Measurements from ENCODE around the gene STRN3.
"Not testable (repeated sequence)": the region's sequence is repeated elsewhere in the genome, so short reads cannot be mapped to it uniquely, and the experiment has no call there.

STRN3 gene

GRCh38 chr14:30972036-30972732 is 54.0 kb downstream of the STRN3 start:
- not testable (repeated sequence) for DNase-seq (ENCODE audit: low read depth in 2 of 2)

DNA sequence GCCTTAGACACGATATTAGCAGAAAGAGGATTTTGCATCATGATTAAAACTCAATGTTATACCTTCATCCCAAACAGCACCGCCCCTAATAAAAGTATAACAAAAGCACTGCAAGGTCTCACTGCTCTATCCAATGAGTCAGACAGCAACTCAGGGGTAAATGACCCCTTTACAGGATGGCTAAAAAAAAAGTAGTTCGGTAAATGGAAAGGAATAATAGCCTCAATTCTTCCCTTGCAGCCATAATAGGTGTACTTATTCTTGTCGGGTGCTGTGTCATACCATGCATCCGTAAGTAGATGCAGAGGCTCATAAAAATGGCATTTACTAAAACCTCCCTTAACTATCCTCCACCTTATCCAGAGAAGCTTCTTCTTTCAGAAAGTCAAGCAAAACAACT is 54.6 kb downstream of the STRN3 start:
- DNase-seq (ENCODE audit: low read depth in 2 of 2): no peak

GRCh38 chr14:30969796-30970195 is 56.4 kb downstream of the STRN3 start:
- DNase-seq (ENCODE audit: low read depth in 2 of 2): not testable (repeated sequence)

- DNase-seq (ENCODE audit: low read depth in 2 of 2): not testable (repeated sequence)
Observed at GRCh38 chr14:30967364-30968098, 58.6 kb downstream of the STRN3 start.

DNA sequence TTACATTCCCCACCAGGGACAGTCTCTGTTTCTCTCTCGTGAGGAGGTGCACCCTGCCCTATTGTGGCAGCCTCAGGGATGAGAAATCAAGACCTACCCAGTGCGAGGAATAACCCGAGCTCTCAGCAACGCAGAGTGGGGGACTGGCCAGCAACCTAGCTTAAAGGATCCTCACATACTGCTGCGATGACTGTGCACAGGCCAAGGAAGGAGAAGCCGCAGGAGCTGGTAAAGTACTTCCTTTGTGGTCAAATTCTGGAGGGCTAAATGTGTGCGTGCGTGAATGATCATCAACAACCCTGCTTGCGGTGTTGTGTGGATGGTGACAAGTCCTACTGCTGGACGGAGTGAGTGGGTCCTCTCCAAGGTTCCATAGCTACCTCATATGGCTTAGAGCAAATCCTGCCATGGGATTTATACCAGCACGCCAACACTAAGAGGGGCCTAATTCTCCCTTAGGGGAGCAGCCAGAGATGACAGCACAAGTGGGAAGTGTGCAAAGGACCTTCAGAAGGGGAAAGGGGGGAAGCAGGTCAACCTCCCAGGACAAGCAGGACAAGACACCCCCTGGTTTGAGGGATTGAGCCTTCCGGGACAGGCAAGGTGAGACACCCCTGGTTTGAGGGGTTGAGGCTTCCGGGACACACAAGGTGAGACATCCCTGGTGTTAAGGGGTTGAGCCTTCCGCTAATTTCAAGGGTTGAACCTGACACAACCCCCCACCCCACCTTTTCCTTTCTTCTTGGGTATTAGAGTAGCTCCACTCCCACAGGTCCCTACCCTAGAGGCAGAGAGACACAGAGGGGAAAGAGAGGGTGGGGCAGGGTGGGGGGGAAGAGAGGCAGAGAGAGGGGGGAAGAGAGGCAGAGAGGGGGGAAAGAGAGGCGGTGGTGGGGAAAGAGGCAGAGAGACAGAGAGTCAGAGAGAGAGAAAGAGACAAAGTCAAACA is 59.5 kb downstream of the STRN3 start:
- no peak for DNase-seq (ENCODE audit: low read depth in 2 of 2)

GRCh38 chr14:30965861-30966260 is 60.3 kb downstream of the STRN3 start:
- not testable (repeated sequence) for DNase-seq (ENCODE audit: low read depth in 2 of 2)

GRCh38 chr14:30962537-30962936 is 63.6 kb downstream of the STRN3 start:
- DNase-seq (ENCODE audit: low read depth in 2 of 2): not testable (repeated sequence)

DNA sequence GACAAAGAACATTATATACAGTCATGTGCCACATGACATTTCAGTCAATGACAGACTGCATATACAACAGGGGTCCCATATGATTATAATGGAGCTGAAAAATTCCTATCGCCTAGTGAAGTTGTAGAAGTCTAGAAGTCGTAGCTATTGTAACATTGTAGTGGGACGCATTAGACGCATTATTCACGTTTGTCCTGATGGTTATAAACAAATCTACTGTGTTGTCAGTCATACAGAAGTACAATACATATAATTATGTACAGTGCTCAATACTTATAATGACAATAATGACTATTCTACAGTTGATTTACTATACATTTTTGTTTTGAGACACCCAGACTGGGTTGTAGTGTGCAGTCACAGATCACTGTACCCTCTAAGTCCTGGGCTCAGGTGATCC is 64.8 kb downstream of the STRN3 start:
- DNase-seq (ENCODE audit: low read depth in 2 of 2): no peak

DNA sequence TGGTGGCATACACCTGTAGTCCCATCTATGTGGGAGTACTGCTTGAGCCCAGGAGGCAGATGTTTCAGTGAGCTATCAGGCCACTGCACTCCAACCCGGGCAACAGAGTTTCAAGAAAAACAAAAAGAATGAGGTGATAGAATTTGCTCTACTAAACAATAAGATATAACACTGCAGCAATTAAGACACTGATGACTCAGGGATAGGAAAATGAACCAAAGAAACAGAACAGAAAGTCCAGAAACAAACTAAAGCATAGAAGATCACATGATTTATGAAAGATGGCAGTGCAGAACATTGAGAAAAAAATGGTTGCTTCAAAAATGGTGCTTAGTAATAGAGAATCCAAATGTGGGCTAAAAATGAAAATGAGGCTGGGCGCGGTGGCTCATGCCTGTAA is 66.0 kb downstream of the STRN3 start:
- DNase-seq (ENCODE audit: low read depth in 2 of 2): no peak

- no peak for DNase-seq (ENCODE audit: low read depth in 2 of 2)
Observed at GRCh38 chr14:30958555-30959407, 67.4 kb downstream of the STRN3 start.

- DNase-seq (ENCODE audit: low read depth in 2 of 2): no peak
Observed at GRCh38 chr14:30957813-30958370, 68.3 kb downstream of the STRN3 start.

DNA sequence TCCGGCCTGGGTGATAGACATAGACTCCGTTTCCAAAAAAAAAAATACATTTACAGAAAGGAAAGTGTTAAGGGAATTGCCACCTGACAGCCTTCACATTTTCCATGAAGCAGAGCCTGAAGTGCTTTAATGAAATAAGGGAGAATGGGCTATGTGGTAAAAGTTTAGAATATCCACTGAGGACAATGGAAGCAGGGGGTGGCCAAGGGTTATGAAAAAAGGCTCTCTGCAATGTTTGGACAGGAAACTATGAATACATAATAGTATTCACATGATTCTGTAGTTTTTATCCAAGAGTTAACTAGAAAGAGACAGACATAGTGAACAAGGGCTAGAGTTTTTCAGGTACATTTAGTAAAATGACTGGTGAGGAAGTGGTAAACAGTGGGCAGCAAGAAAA is 76.5 kb downstream of the STRN3 start:
- no peak for DNase-seq (ENCODE audit: low read depth in 2 of 2)

GRCh38 chr14:30943694-30944093 is 82.5 kb downstream of the STRN3 start:
- DNase-seq (ENCODE audit: low read depth in 2 of 2): no peak

DNA sequence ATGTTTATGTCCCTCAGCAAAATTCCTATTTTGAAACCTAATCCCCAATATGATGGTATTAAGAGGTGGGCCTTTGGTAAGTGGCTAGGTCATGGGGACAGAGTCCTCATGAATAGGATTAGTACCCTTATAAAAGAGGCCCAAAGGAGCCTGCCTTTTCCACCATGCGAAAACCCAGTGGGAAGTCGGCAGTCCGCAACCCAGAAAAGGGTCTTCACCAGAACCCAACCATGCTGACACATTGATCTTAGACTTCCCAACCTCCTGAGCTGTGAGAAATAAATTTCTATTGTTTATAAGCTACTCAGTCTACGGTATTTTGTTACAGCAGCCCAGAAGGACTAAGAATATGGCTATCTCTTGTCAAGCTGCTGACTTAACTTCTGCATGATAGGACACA is 85.3 kb downstream of the STRN3 start:
- DNase-seq (ENCODE audit: low read depth in 2 of 2): no peak

GRCh38 chr14:30938617-30939016 is 87.6 kb downstream of the STRN3 start:
- no peak for DNase-seq (ENCODE audit: low read depth in 2 of 2)

- no peak for DNase-seq (ENCODE audit: low read depth in 2 of 2)
Observed at GRCh38 chr14:30935445-30935844, 90.7 kb downstream of the STRN3 start.

GRCh38 chr14:30933937-30934336 is 92.2 kb downstream of the STRN3 start:
- DNase-seq (ENCODE audit: low read depth in 2 of 2): not testable (repeated sequence)

DNA sequence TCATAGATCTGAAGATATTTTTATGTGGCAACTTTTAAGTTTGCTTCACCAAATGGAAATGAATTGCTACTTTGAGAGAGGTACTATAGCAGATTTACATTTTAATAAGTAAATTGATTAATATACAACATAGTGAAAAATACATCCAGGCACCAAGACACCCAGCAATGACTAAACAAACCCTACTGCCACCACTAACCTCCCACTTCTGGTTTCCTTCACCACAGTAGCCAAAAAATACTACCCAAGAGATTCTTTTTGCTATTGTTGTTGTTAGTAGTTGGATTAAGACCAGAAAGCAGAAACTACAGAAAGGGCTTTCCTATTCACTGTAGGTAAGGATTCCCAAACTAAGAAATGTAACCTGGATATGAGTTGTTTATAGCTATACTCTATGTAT is 97.7 kb downstream of the STRN3 start:
- no peak for DNase-seq (ENCODE audit: low read depth in 2 of 2)

- no peak for DNase-seq (ENCODE audit: low read depth in 2 of 2)
Observed at GRCh38 chr14:30925254-30925653, 100.9 kb downstream of the STRN3 start.

- no peak for DNase-seq (ENCODE audit: low read depth in 2 of 2)
Observed at GRCh38 chr14:30921788-30922187, 104.4 kb downstream of the STRN3 start.

GRCh38 chr14:30921305-30921704 is 104.9 kb downstream of the STRN3 start:
- DNase-seq (ENCODE audit: low read depth in 2 of 2): no peak
